Pancreas (tissue), 10 donors: ENCODE results near the gene ABCC11. TPM values are rescaled to one million over a fixed set of nuclear protein-coding genes. Genes with fewer than 3 reads are reported as not detected.

ENCODE experiments used
- ATAC-seq, 4 donors: fragments of 200-7000 bp; cut with Tn5 transposase; one replicate each; pipeline versions ENCODE4 v1.8.0 to v1.9.1; 2020; ENCODE audit warnings: mild to moderate bottlenecking in 4 of 4, moderate library complexity in 4 of 4
- DNase-seq, 6 donors: peaks; one replicate each; pipeline ENCODE4 v3.0.0-alpha.2; 2020
- FAIRE-seq: peaks from 2 replicates; lab custom pipeline; 2012; peaks lifted over from hg19 to GRCh38; lab: Jason Lieb, UNC
- H3K27ac ChIP-seq, 4 donors: fragments of 200-600 bp; sonication (generic); 1 replicate in 3 of 4; 2 replicates in 1 of 4; pipeline versions ENCODE4 v1.5.0 to v1.8.0; 2020
- H3K27me3 ChIP-seq, 4 donors: fragments of 200-600 bp; one replicate each; pipeline ENCODE4 v1.8.0; 2021
- H3K36me3 ChIP-seq, 3 donors: fragments of 200-600 bp; sonication (generic) in 1 of 3; one replicate each; pipeline versions ENCODE4 v1.5.0 to v1.8.0; 2020 to 2021
- H3K4me1 ChIP-seq, 3 donors: fragments of 200-600 bp; one replicate each; pipeline ENCODE4 v1.8.0; 2021
- H3K4me3 ChIP-seq, 4 donors: fragments of 200-600 bp; sonication (generic) in 2 of 4; one replicate each; pipeline versions ENCODE4 v1.5.0 to v1.8.0; 2020 to 2021
- H3K9me3 ChIP-seq, 4 donors: fragments of 200-600 bp; one replicate each; pipeline ENCODE4 v1.8.0; 2021
- CTCF ChIP-seq, 4 donors: fragments of 200-600 bp; sonication (generic) in 3 of 4; IDR thresholded peaks; one replicate each; pipeline versions ENCODE4 v1.5.0 to v1.8.0; 2021; ENCODE audit warnings: antibody characterized with exemption in 4 of 4
- WGBS, 2 donors: extraction: QIAGEN DNeasy Blood & Tissue Kit; methylation state at CpG; one replicate each; pipeline ENCODE4 v1.1.7; 2013; 5-methylcytosine and 5-hydroxymethylcytosine counted together
- intact Hi-C, 3 donors: fragments of 100-400 bp; cut with DNase I; formaldehyde crosslinking; loops; one replicate each; pipeline versions ENCODE4 v1.11.1 to v1.14.2; 2022
- polyA plus RNA-seq, 2 donors: library from polyadenylated mRNA; stranded (reverse); fragments of 200-250 nt; gene quantifications; one replicate each; pipeline ENCODE4 v1.2.3, GENCODE V29; 2013
- total RNA-seq, 6 donors: library from RNA; stranded (reverse); fragmentation: NEBNext Ultra II Directional in 4 of 6; extraction: Animal tissue kit (Norgen Biotek cat#: 25700) in 4 of 6; gene quantifications; one replicate each; pipeline versions ENCODE4 v1.2.1 to v1.2.4, GENCODE V29; 2021 to 2023
- donor health status: healthy with polysubstance abuse.
- donor health status: DM: no; HTN: no; CAD: no; lungs with moderate emphysema.
- donor health status: DM: no; HTN: no; CAD: no.
- donor health status: control.
- donor health status: control.
- donor health status: Bipolar disorder and iron deficiency.
- donor health status: DM: yes; HTN: yes; CAD: no.
- donor health status: DM: no; HTN: no; CAD: no.
- donor health status: DM: no; HTN: no; CAD: no.
- donor health status: DM: yes; HTN: yes; CAD: no.

ABCC11 gene
- total and polyA plus RNA-seq, 8 donors: 0.11 to 0.41 (median 0.26) TPM; not detected in 1

- TF ChIP-seq CTCF (IDR thresholded peaks at IDR 0.05): no peak
- no peak overlapping the region for H3K4me3 ChIP-seq
- ATAC-seq (no peak), DNase-seq (no peak), FAIRE-seq (no peak)
- H3K4me1 ChIP-seq: peaks cover 0 to 5% (median 0%) of the 10 kb centered on the region in 3 donors
- no peaks in the 10 kb centered on the region for H3K27me3 ChIP-seq
- 76 to 83% methylated on average over 6 of the region's 6 CpGs for WGBS, 2 donors
- intact Hi-C loops: no loop called here
- H3K27ac ChIP-seq: no peak overlapping the region
- no peaks in the 10 kb centered on the region for H3K36me3 ChIP-seq
- H3K9me3 ChIP-seq: no peaks in the 10 kb centered on the region
These were observed 12.2 kb downstream of the ABCC11 start for GRCh38 chr16:48235058-48235555.

GRCh38 chr16:48234630-48235029, 12.7 kb downstream of the ABCC11 start:
- intact Hi-C loops: no loop called here

GRCh38 chr16:48232493-48233040, 14.8 kb downstream of the ABCC11 start:
- TF ChIP-seq CTCF (IDR thresholded peaks at IDR 0.05): no peak
- no peak for DNase-seq
- no peaks in the 10 kb centered on the region for H3K9me3 ChIP-seq
- H3K27me3 ChIP-seq: no peaks in the 10 kb centered on the region
- no peak for ATAC-seq
- 85 to 98% methylated on average over 2 of the region's 2 CpGs for whole genome bisulfite sequencing, 2 donors
- intact Hi-C loops: no loop called here
- no peak overlapping the region for H3K27ac ChIP-seq
- FAIRE-seq: no peak
- no peaks in the 10 kb centered on the region for H3K36me3 ChIP-seq
- no peak overlapping the region for H3K4me3 ChIP-seq
- H3K4me1 ChIP-seq: peaks cover 0 to 5% (median 0%) of the 10 kb centered on the region in 3 donors

More at GRCh38 chr16:48234630-48235029, 12.7 kb downstream of the ABCC11 start:
- Histone ChIP-seq H3K27ac (no peak overlapping the region), H3K27me3 (no peaks in the 10 kb centered on the region), H3K4me3 (no peak overlapping the region), H3K4me1 (peaks cover 0 to 5% (median 0%) of the 10 kb centered on the region in 3 donors), H3K9me3 (no peaks in the 10 kb centered on the region), H3K36me3 (no peaks in the 10 kb centered on the region)
- no peak for TF ChIP-seq CTCF (IDR thresholded peaks at IDR 0.05)
- DNase-seq (no peak), FAIRE-seq (no peak), ATAC-seq (no peak)

- ATAC-seq (peak in 3 of 4 donors; percentile 46 to 66 (median 59)), FAIRE-seq (no peak), DNase-seq (peak in 1 of 6 donors; percentile 24)
- Histone ChIP-seq H3K27ac (no peak overlapping the region), H3K27me3 (no peaks in the 10 kb centered on the region), H3K4me3 (no peak overlapping the region), H3K36me3 (no peaks in the 10 kb centered on the region), H3K4me1 (peaks cover 0 to 5% (median 0%) of the 10 kb centered on the region in 3 donors), H3K9me3 (no peaks in the 10 kb centered on the region)
- intact Hi-C loops: no loop called here
- no peak for TF ChIP-seq CTCF (IDR thresholded peaks at IDR 0.05)
- 70 to 75% methylated on average over 11 of the region's 11 CpGs for WGBS, 2 donors
These were observed 15.4 kb downstream of the ABCC11 start for GRCh38 chr16:48231727-48232492.

- 86 to 92% methylated on average over 5 of the region's 5 CpGs for WGBS, 2 donors
- intact Hi-C loops: no loop called here
- no peaks in the 10 kb centered on the region for H3K9me3 ChIP-seq
- DNase-seq (no peak), ATAC-seq (no peak), FAIRE-seq (no peak)
- H3K27me3 ChIP-seq: no peaks in the 10 kb centered on the region
- H3K4me3 ChIP-seq: no peak overlapping the region
- no peaks in the 10 kb centered on the region for H3K36me3 ChIP-seq
- H3K27ac ChIP-seq: no peak overlapping the region
- H3K4me1 ChIP-seq: no peaks in the 10 kb centered on the region
- TF ChIP-seq CTCF (IDR thresholded peaks at IDR 0.05): no peak
These were observed 21.9 kb downstream of the ABCC11 start for GRCh38 chr16:48225456-48225855.
